B cell (primary cell): Measurements from ENCODE around the gene COQ3.

Experiments
- CTCF ChIP-seq: fragments of 200-600 bp; IDR thresholded peaks from one replicate; pipeline ENCODE4 v1.8.0; 2022; ENCODE audit warnings: antibody characterized with exemption, mild to moderate bottlenecking
- EZH2 ChIP-seq: IDR thresholded peaks from 2 replicates; pipeline ENCODE4 v1.6.1; 2012; ENCODE audit warnings: borderline replicate concordance, low read depth, mild to moderate bottlenecking, moderate library complexity, low read length; ENCODE audit not compliant: insufficient read depth, poor library complexity, severe bottlenecking

- TF ChIP-seq CTCF (no peak), EZH2 (no peak)
These were observed 9.5 kb downstream of the COQ3 start for GRCh38 chr6:99384507-99384906.
